Measurements from ENCODE around the gene CXXC5.

- TF ChIP-seq CTCF (IDR thresholded peaks at IDR 0.05): no peak
- no peak for TF ChIP-seq ZFX (IDR thresholded peaks at IDR 0.05; ENCODE audit: borderline replicate concordance)
Measured at GRCh38 chr5:139698490-139699146, 50.5 kb downstream of the CXXC5 start.
